ENCODE results near the gene RHBDD3.

The RHBDD3 gene

GRCh38 chr22:29269230-29269604 is 1.4 kb upstream of the RHBDD3 start:
- Histone ChIP-seq H2BK5ac (ENCODE audit: low read length) (no peak overlapping the region), H3K27ac (ENCODE audit: low read depth, low read length) (peak overlapping the region; percentile 91), H4K5ac (ENCODE audit: low read length) (no peak overlapping the region), H3K18ac (ENCODE audit: low read length) (peak overlapping the region; percentile 95), H3K4me2 (ENCODE audit: low read length) (peak overlapping the region; percentile 98), H3K79me1 (ENCODE audit: low read length) (peaks cover 11% of the 10 kb centered on the region), H3K56ac (ENCODE audit: low read length) (peak overlapping the region; percentile 95), H2BK15ac (replicated peaks; ENCODE audit: low read depth) (no peak overlapping the region), H2AK5ac (ENCODE audit: low read length) (peak overlapping the region; percentile 14), H3K27me3 (ENCODE audit: insufficient read depth, low read length, poor library complexity) (no peaks in the 10 kb centered on the region), H3K36me3 (ENCODE audit: control insufficient read depth, insufficient read depth, low read length) (peaks cover 13% of the 10 kb centered on the region), H3K4me3 (ENCODE audit: low read length) (peak overlapping the region; percentile 63), H3K9ac (ENCODE audit: low read length) (peak overlapping the region; percentile 98), H2BK120ac (ENCODE audit: low read depth, low read length) (no peak overlapping the region), H3K4me1 (ENCODE audit: control insufficient read depth, low read depth, low read length) (peaks cover 11% of the 10 kb centered on the region), H4K8ac (ENCODE audit: low read depth, low read length) (no peak overlapping the region), H3K23ac (ENCODE audit: low read length) (no peak overlapping the region), H3K4ac (ENCODE audit: low read depth, low read length) (peak overlapping the region; percentile 99), H3K79me2 (ENCODE audit: control insufficient read depth, insufficient read depth, low read length) (peaks cover 78% of the 10 kb centered on the region)
- no CpG with 5 or more reads among the region's 14 CpGs for whole genome bisulfite sequencing (ENCODE audit: extremely low coverage, insufficient coverage, low lambda C conversion rate)
- DNase-seq: peak; percentile 42

GRCh38 chr22:29268511-29269229 is 889 bp upstream of the RHBDD3 start:
- H3K4me3 ChIP-seq (ENCODE audit: low read length): peak overlapping the region; percentile 63
- peak overlapping the region; percentile 81 for H2BK5ac ChIP-seq (ENCODE audit: low read length)
- H3K79me2 ChIP-seq (ENCODE audit: control insufficient read depth, insufficient read depth, low read length): peaks cover 73% of the 10 kb centered on the region
- peak overlapping the region; percentile 69 for H2BK120ac ChIP-seq (ENCODE audit: low read depth, low read length)
- no CpG with 5 or more reads among the region's 51 CpGs for WGBS (ENCODE audit: extremely low coverage, insufficient coverage, low lambda C conversion rate)
- peak overlapping the region; percentile 95 for H3K18ac ChIP-seq (ENCODE audit: low read length)
- H4K5ac ChIP-seq (ENCODE audit: low read length): no peak overlapping the region
- peak overlapping the region; percentile 98 for H3K9ac ChIP-seq (ENCODE audit: low read length)
- H3K27me3 ChIP-seq (ENCODE audit: insufficient read depth, low read length, poor library complexity): no peaks in the 10 kb centered on the region
- H2AK5ac ChIP-seq (ENCODE audit: low read length): no peak overlapping the region
- peak; percentile 80 for DNase-seq
- H3K4me2 ChIP-seq (ENCODE audit: low read length): peak overlapping the region; percentile 98
- peaks cover 16% of the 10 kb centered on the region for H3K36me3 ChIP-seq (ENCODE audit: control insufficient read depth, insufficient read depth, low read length)
- peak overlapping the region; percentile 73 for H3K23ac ChIP-seq (ENCODE audit: low read length)
- H3K4ac ChIP-seq (ENCODE audit: low read depth, low read length): peak overlapping the region; percentile 99
- peak overlapping the region; percentile 81 for H4K8ac ChIP-seq (ENCODE audit: low read depth, low read length)
- H2BK15ac ChIP-seq (replicated peaks; ENCODE audit: low read depth): no peak overlapping the region
- H3K4me1 ChIP-seq (ENCODE audit: control insufficient read depth, low read depth, low read length): peaks cover 11% of the 10 kb centered on the region
- peak overlapping the region; percentile 91 for H3K27ac ChIP-seq (ENCODE audit: low read depth, low read length)
- peak overlapping the region; percentile 95 for H3K56ac ChIP-seq (ENCODE audit: low read length)
- peaks cover 13% of the 10 kb centered on the region for H3K79me1 ChIP-seq (ENCODE audit: low read length)

- Histone ChIP-seq H3K4me2 (ENCODE audit: low read length) (peak overlapping the region; percentile 85), H2BK120ac (ENCODE audit: low read depth, low read length) (peak overlapping the region; percentile 85), H3K79me2 (ENCODE audit: control insufficient read depth, insufficient read depth, low read length) (peaks cover 61% of the 10 kb centered on the region), H3K18ac (ENCODE audit: low read length) (peak overlapping the region; percentile 96), H3K36me3 (ENCODE audit: control insufficient read depth, insufficient read depth, low read length) (peaks cover 13% of the 10 kb centered on the region), H2AK5ac (ENCODE audit: low read length) (peak overlapping the region; percentile 61), H2BK15ac (replicated peaks; ENCODE audit: low read depth) (no peak overlapping the region), H3K79me1 (ENCODE audit: low read length) (peaks cover 13% of the 10 kb centered on the region), H4K8ac (ENCODE audit: low read depth, low read length) (peak overlapping the region; percentile 67), H3K27ac (ENCODE audit: low read depth, low read length) (peak overlapping the region; percentile 91), H3K56ac (ENCODE audit: low read length) (peak overlapping the region; percentile 95), H2BK5ac (ENCODE audit: low read length) (peak overlapping the region; percentile 90), H4K5ac (ENCODE audit: low read length) (peak overlapping the region; percentile 66), H3K4me1 (ENCODE audit: control insufficient read depth, low read depth, low read length) (peaks cover 11% of the 10 kb centered on the region), H3K9ac (ENCODE audit: low read length) (peak overlapping the region; percentile 98), H3K4me3 (ENCODE audit: low read length) (peak overlapping the region; percentile 67), H3K4ac (ENCODE audit: low read depth, low read length) (peak overlapping the region; percentile 99), H3K27me3 (ENCODE audit: insufficient read depth, low read length, poor library complexity) (no peaks in the 10 kb centered on the region), H3K23ac (ENCODE audit: low read length) (peak overlapping the region; percentile 61)
- WGBS (ENCODE audit: extremely low coverage, insufficient coverage, low lambda C conversion rate): no CpG with 5 or more reads among the region's 32 CpGs
- DNase-seq: no peak
Observed at GRCh38 chr22:29267462-29267857, 321 bp downstream of the RHBDD3 start.

GRCh38 chr22:29266564-29267461 is 968 bp downstream of the RHBDD3 start:
- peak overlapping the region; percentile 61 for H3K23ac ChIP-seq (ENCODE audit: low read length)
- DNase-seq: peak; percentile 72
- peak overlapping the region; percentile 85 for H2BK120ac ChIP-seq (ENCODE audit: low read depth, low read length)
- no peak overlapping the region for H4K8ac ChIP-seq (ENCODE audit: low read depth, low read length)
- peak overlapping the region; percentile 99 for H3K4ac ChIP-seq (ENCODE audit: low read depth, low read length)
- peaks cover 54% of the 10 kb centered on the region for H3K79me2 ChIP-seq (ENCODE audit: control insufficient read depth, insufficient read depth, low read length)
- H3K36me3 ChIP-seq (ENCODE audit: control insufficient read depth, insufficient read depth, low read length): peaks cover 13% of the 10 kb centered on the region
- peak overlapping the region; percentile 90 for H2BK5ac ChIP-seq (ENCODE audit: low read length)
- peak overlapping the region; percentile 96 for H3K18ac ChIP-seq (ENCODE audit: low read length)
- no peak overlapping the region for H2BK15ac ChIP-seq (replicated peaks; ENCODE audit: low read depth)
- peak overlapping the region; percentile 65 for H2AK5ac ChIP-seq (ENCODE audit: low read length)
- peak overlapping the region; percentile 66 for H4K5ac ChIP-seq (ENCODE audit: low read length)
- peaks cover 11% of the 10 kb centered on the region for H3K4me1 ChIP-seq (ENCODE audit: control insufficient read depth, low read depth, low read length)
- peaks cover 13% of the 10 kb centered on the region for H3K79me1 ChIP-seq (ENCODE audit: low read length)
- peak overlapping the region; percentile 85 for H3K4me2 ChIP-seq (ENCODE audit: low read length)
- H3K56ac ChIP-seq (ENCODE audit: low read length): peak overlapping the region; percentile 95
- WGBS (ENCODE audit: extremely low coverage, insufficient coverage, low lambda C conversion rate): no CpG with 5 or more reads among the region's 13 CpGs
- H3K9ac ChIP-seq (ENCODE audit: low read length): peak overlapping the region; percentile 98
- H3K27me3 ChIP-seq (ENCODE audit: insufficient read depth, low read length, poor library complexity): no peaks in the 10 kb centered on the region
- H3K4me3 ChIP-seq (ENCODE audit: low read length): peak overlapping the region; percentile 67
- peak overlapping the region; percentile 91 for H3K27ac ChIP-seq (ENCODE audit: low read depth, low read length)

- WGBS (ENCODE audit: extremely low coverage, insufficient coverage, low lambda C conversion rate): no CpG with 5 or more reads among the region's 4 CpGs
- H3K9ac ChIP-seq (ENCODE audit: low read length): peak overlapping the region; percentile 98
Observed at GRCh38 chr22:29265929-29266328, 1.9 kb downstream of the RHBDD3 start.

More at GRCh38 chr22:29265929-29266328, 1.9 kb downstream of the RHBDD3 start:
- no peak overlapping the region for H3K4me3 ChIP-seq (ENCODE audit: low read length)
- peaks cover 46% of the 10 kb centered on the region for H3K79me2 ChIP-seq (ENCODE audit: control insufficient read depth, insufficient read depth, low read length)
- no peak overlapping the region for H3K18ac ChIP-seq (ENCODE audit: low read length)
- DNase-seq: no peak
- no peak overlapping the region for H3K4ac ChIP-seq (ENCODE audit: low read depth, low read length)
- H4K5ac ChIP-seq (ENCODE audit: low read length): no peak overlapping the region
- peak overlapping the region; percentile 14 for H3K4me2 ChIP-seq (ENCODE audit: low read length)
- no peaks in the 10 kb centered on the region for H3K27me3 ChIP-seq (ENCODE audit: insufficient read depth, low read length, poor library complexity)
- peak overlapping the region; percentile 91 for H3K23ac ChIP-seq (ENCODE audit: low read length)
- H3K36me3 ChIP-seq (ENCODE audit: control insufficient read depth, insufficient read depth, low read length): peaks cover 13% of the 10 kb centered on the region
- peaks cover 13% of the 10 kb centered on the region for H3K79me1 ChIP-seq (ENCODE audit: low read length)
- H3K56ac ChIP-seq (ENCODE audit: low read length): peak overlapping the region; percentile 95
- H2AK5ac ChIP-seq (ENCODE audit: low read length): peak overlapping the region; percentile 75
- peaks cover 11% of the 10 kb centered on the region for H3K4me1 ChIP-seq (ENCODE audit: control insufficient read depth, low read depth, low read length)
- H4K8ac ChIP-seq (ENCODE audit: low read depth, low read length): no peak overlapping the region
- peak overlapping the region; percentile 72 for H2BK5ac ChIP-seq (ENCODE audit: low read length)
- H3K27ac ChIP-seq (ENCODE audit: low read depth, low read length): peak overlapping the region; percentile 91
- no peak overlapping the region for H2BK15ac ChIP-seq (replicated peaks; ENCODE audit: low read depth)
- H2BK120ac ChIP-seq (ENCODE audit: low read depth, low read length): no peak overlapping the region

Data from mesendoderm (in vitro differentiated cells).